ENCODE data around the gene SPARCL1.

DNA sequence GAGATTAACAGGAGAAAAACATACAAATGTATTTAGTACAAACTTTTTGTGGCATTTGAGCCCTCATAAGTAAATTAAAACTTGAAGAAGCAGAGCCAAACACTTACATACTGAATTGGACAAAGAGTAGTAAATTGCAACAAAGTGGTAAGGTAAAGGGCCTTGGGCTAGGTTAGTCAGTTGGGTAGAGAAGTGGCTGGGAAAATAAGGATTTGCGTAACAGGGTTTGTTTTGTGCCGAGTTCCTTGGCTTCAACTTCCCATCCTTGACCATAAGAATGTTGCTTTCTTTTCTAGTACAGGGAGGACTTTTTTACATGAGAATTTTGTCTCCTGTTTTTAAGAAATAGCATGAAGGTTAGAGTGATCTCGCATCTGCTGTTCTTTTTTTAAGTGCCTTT, 45.8 kb upstream of the SPARCL1 start:
- TF ChIP-seq, protein P1, sequence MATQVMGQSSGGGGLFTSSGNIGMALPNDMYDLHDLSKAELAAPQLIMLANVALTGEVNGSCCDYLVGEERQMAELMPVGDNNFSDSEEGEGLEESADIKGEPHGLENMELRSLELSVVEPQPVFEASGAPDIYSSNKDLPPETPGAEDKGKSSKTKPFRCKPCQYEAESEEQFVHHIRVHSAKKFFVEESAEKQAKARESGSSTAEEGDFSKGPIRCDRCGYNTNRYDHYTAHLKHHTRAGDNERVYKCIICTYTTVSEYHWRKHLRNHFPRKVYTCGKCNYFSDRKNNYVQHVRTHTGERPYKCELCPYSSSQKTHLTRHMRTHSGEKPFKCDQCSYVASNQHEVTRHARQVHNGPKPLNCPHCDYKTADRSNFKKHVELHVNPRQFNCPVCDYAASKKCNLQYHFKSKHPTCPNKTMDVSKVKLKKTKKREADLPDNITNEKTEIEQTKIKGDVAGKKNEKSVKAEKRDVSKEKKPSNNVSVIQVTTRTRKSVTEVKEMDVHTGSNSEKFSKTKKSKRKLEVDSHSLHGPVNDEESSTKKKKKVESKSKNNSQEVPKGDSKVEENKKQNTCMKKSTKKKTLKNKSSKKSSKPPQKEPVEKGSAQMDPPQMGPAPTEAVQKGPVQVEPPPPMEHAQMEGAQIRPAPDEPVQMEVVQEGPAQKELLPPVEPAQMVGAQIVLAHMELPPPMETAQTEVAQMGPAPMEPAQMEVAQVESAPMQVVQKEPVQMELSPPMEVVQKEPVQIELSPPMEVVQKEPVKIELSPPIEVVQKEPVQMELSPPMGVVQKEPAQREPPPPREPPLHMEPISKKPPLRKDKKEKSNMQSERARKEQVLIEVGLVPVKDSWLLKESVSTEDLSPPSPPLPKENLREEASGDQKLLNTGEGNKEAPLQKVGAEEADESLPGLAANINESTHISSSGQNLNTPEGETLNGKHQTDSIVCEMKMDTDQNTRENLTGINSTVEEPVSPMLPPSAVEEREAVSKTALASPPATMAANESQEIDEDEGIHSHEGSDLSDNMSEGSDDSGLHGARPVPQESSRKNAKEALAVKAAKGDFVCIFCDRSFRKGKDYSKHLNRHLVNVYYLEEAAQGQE (IDR thresholded peaks at IDR 0.05; ENCODE audit: insufficient read depth in 1 of 2, low read depth in 2 of 2, low read length in 2 of 2) = no peak
- TF ChIP-seq TAF1 (IDR thresholded peaks at IDR 0.05; ENCODE audit: borderline replicate concordance, insufficient read depth, low read length) = no peak
- TF ChIP-seq POLR2AphosphoS5 (IDR thresholded peaks at IDR 0.05; ENCODE audit: low read depth, low read length) = no peak

Measured in PFSK-1 (cell line).